DOHH2 (cell line): ENCODE measurements around the gene UBASH3A.

Experiments
- H3F3A ChIP-seq: fragments of 200-600 bp; sonication (generic), shearing (Covaris generic); 2 replicates; pipeline ENCODE4 v1.6.0; 2016; ENCODE audit warnings: antibody characterized with exemption, mild to moderate bottlenecking; ENCODE audit not compliant: control insufficient read depth, insufficient read depth
- H3K27ac ChIP-seq: fragments of 200-600 bp; sonication (generic); 2 replicates; pipeline ENCODE4 v1.5.1; 2014; ENCODE audit warnings: low read depth, mild to moderate bottlenecking, low read length, moderate library complexity
- H3K27me3 ChIP-seq: fragments of 200-600 bp; sonication (generic); 2 replicates; pipeline ENCODE4 v1.6.1; 2014; ENCODE audit warnings: mild to moderate bottlenecking, low read length, mixed read lengths; ENCODE audit not compliant: control insufficient read depth
- H3K36me3 ChIP-seq: fragments of 200-600 bp; sonication (generic); 2 replicates; pipeline ENCODE4 v1.6.1; 2014; ENCODE audit warnings: mild to moderate bottlenecking, low read length, moderate library complexity, mixed read lengths; ENCODE audit not compliant: control insufficient read depth
- H3K4me1 ChIP-seq: fragments of 200-600 bp; sonication (generic); 2 replicates; pipeline ENCODE4 v1.6.1; 2014; ENCODE audit warnings: mild to moderate bottlenecking, low read length, mixed read lengths; ENCODE audit not compliant: control insufficient read depth
- H3K4me2 ChIP-seq: fragments of 200-600 bp; sonication (generic); 2 replicates; pipeline ENCODE4 v1.6.0; 2014; ENCODE audit warnings: mild to moderate bottlenecking, low read length, moderate library complexity
- H3K4me3 ChIP-seq: fragments of 200-600 bp; sonication (generic); 2 replicates; pipeline ENCODE4 v1.5.1; 2014; ENCODE audit warnings: mild to moderate bottlenecking, low read length, mixed read lengths
- H3K79me2 ChIP-seq: fragments of 200-600 bp; sonication (generic); 2 replicates; pipeline ENCODE4 v1.6.1; 2014; ENCODE audit warnings: mild to moderate bottlenecking, low read length, mixed read lengths; ENCODE audit not compliant: control insufficient read depth
- H3K9me2 ChIP-seq: fragments of 200-600 bp; sonication (generic); replicated peaks from 2 replicates; pipeline ENCODE4 v1.6.1; 2014; ENCODE audit warnings: mild to moderate bottlenecking, low read length, mixed read lengths; ENCODE audit not compliant: control insufficient read depth
- H3K9me3 ChIP-seq: fragments of 200-600 bp; sonication (generic); 2 replicates; pipeline ENCODE4 v1.6.1; 2014; ENCODE audit warnings: antibody characterized with exemption, low read length, mixed read lengths; ENCODE audit not compliant: control insufficient read depth, insufficient read depth
- H4K20me1 ChIP-seq: fragments of 200-600 bp; sonication (generic); 2 replicates; pipeline ENCODE4 v1.6.0; 2014; ENCODE audit warnings: low read depth, mild to moderate bottlenecking, antibody characterized with exemption, low read length, moderate library complexity; ENCODE audit not compliant: control insufficient read depth, insufficient read depth
- EZH2phosphoT487 ChIP-seq: fragments of 200-600 bp; sonication (generic); IDR thresholded peaks from 2 replicates; pipeline ENCODE4 v1.6.1; 2017; ENCODE audit warnings: borderline replicate concordance, mild to moderate bottlenecking, antibody characterized with exemption, low read length, moderate library complexity, mixed read lengths
- TF ChIP-seq, protein P1 (sequence below): fragments of 200-600 bp; sonication (generic); IDR thresholded peaks from one replicate; pipeline ENCODE4 v1.5.1; 2014; ENCODE audit warnings: antibody characterized with exemption, mild to moderate bottlenecking, low read depth, low read length; ENCODE audit not compliant: poor library complexity, severe bottlenecking

UBASH3A gene

DNA sequence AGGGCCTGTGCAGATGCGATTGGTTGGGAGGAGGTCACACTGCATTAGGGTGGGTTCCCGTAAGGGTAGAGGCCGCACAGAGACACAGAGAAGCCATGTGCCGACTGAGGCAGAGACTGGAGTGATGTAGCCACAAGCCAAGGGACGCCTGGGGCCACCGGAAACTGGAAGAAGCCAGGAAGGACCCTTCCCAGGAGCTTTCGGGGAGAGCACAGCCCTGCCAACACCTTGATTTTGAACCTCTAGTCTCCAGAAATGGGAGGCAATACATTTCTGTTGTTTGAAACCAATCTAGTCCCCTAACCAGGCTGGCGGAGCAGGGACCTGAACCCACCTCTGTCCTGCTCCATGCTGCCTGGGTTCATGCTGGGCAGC, 10.8 kb downstream of the UBASH3A start:
- no peaks in the 10 kb centered on the region for H3K9me2 ChIP-seq
- H3K27me3 ChIP-seq = peaks cover 51% of the 10 kb centered on the region
- no peaks in the 10 kb centered on the region for H3K79me2 ChIP-seq
- H3K9me3 ChIP-seq = no peaks in the 10 kb centered on the region
- no peak for TF ChIP-seq EZH2phosphoT487
- TF ChIP-seq, protein P1, sequence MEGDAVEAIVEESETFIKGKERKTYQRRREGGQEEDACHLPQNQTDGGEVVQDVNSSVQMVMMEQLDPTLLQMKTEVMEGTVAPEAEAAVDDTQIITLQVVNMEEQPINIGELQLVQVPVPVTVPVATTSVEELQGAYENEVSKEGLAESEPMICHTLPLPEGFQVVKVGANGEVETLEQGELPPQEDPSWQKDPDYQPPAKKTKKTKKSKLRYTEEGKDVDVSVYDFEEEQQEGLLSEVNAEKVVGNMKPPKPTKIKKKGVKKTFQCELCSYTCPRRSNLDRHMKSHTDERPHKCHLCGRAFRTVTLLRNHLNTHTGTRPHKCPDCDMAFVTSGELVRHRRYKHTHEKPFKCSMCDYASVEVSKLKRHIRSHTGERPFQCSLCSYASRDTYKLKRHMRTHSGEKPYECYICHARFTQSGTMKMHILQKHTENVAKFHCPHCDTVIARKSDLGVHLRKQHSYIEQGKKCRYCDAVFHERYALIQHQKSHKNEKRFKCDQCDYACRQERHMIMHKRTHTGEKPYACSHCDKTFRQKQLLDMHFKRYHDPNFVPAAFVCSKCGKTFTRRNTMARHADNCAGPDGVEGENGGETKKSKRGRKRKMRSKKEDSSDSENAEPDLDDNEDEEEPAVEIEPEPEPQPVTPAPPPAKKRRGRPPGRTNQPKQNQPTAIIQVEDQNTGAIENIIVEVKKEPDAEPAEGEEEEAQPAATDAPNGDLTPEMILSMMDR = no peak
- H3K4me3 ChIP-seq = no peak overlapping the region
- no peaks in the 10 kb centered on the region for H3K36me3 ChIP-seq
- H3F3A ChIP-seq = no peaks in the 10 kb centered on the region
- H3K4me2 ChIP-seq = no peak overlapping the region
- no peaks in the 10 kb centered on the region for H3K4me1 ChIP-seq
- H3K27ac ChIP-seq = no peak overlapping the region
- H4K20me1 ChIP-seq = no peaks in the 10 kb centered on the region

DNA sequence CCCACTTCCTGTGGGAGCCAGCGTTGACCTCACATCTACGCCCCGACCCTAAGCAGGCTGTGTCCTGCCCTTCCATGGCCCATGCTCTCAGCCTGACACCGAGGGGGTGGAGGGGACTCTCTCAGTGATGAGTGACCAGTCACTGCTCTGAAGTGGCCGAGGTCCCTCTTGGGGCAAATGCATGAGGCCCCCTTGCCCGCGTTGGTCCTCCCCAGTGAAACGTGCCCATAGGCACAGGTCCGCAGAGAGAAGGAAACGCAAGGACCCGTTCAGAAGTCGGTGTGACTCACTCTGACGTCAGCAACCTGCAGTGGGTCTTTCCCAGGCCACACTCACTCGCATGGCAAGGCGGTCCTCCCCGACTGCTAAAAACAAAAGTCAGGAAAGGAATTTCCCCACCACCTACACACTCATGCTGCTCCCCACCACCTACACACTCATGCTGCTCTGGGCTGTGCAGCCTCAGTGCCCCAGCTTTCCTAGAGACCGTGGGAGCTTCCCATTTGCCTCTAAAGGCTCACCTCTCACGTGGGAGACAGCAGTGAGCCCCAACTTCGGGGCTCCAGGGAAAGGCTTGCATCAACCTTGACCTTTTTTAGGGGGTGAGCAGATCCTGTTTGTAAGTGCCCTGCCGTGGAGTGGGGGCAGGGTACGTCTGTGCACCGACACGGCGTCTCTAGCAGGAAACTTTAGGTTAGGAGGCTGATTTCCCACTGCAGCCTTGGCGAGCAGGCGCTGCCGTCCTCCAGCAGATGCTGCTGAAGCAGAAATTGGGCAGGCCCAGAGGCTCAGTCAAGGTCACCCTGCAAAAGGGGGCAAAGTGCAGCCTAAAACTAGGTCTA, 11.4 kb downstream of the UBASH3A start:
- no peak overlapping the region for H3K4me2 ChIP-seq
- no peak overlapping the region for H3K4me3 ChIP-seq
- no peaks in the 10 kb centered on the region for H3K36me3 ChIP-seq
- H3K9me3 ChIP-seq = no peaks in the 10 kb centered on the region
- H3K4me1 ChIP-seq = no peaks in the 10 kb centered on the region
- peaks cover 51% of the 10 kb centered on the region for H3K27me3 ChIP-seq
- no peaks in the 10 kb centered on the region for H3F3A ChIP-seq
- H3K79me2 ChIP-seq = no peaks in the 10 kb centered on the region
- no peak overlapping the region for H3K27ac ChIP-seq
- no peaks in the 10 kb centered on the region for H3K9me2 ChIP-seq
- no peak for TF ChIP-seq EZH2phosphoT487
- TF ChIP-seq, protein P1 = no peak
- H4K20me1 ChIP-seq = no peaks in the 10 kb centered on the region

DNA sequence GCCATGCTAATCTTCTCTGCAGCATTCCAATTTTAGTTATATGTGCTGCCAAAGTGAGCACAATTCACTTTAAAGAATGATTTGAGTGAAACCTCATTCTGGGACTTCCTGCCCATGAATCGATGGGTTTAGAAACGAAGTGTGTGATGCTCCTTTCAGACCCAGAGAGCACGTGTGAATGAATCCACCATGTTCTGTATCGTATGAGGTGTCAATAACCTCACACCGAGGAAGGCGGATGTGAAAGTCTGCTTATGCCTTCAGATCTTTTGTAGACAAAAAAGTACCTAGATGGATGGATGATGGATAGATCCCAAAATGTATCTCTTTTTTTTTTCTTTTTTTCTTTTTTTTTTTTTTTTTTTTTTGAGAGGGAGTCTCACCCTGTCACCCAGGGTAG, 13.8 kb downstream of the UBASH3A start:
- H3K9me2 ChIP-seq = no peaks in the 10 kb centered on the region
- no peaks in the 10 kb centered on the region for H3F3A ChIP-seq
- no peaks in the 10 kb centered on the region for H3K4me1 ChIP-seq
- H3K79me2 ChIP-seq = no peaks in the 10 kb centered on the region
- H3K36me3 ChIP-seq = no peaks in the 10 kb centered on the region
- H4K20me1 ChIP-seq = no peaks in the 10 kb centered on the region
- no peaks in the 10 kb centered on the region for H3K9me3 ChIP-seq
- no peak overlapping the region for H3K27ac ChIP-seq
- no peak overlapping the region for H3K4me3 ChIP-seq
- TF ChIP-seq, protein P1 = no peak
- peaks cover 61% of the 10 kb centered on the region for H3K27me3 ChIP-seq
- H3K4me2 ChIP-seq = no peak overlapping the region
